ENCODE measurements around the gene NUTM2D.
"Not testable (repeated sequence)": the region's sequence is repeated elsewhere in the genome, so short reads cannot be mapped to it uniquely, and the experiment has no call there.

- TF ChIP-seq EZH2 (IDR thresholded peaks at IDR 0.05); POLR2AphosphoS5 (IDR thresholded peaks at IDR 0.05; ENCODE audit: borderline replicate concordance, low read depth, low read length): not testable (repeated sequence)
Observed at GRCh38 chr10:87324559-87324958, 33.0 kb upstream of the NUTM2D start.
